ENCODE data around the gene ARR3. TPM values are rescaled to one million over a fixed set of nuclear protein-coding genes. Genes with fewer than 3 reads are reported as not detected.

Gene ARR3
- total RNA-seq, 3 donors from 2014 or later, result 0.60 to 1.2 TPM; not detected in 1

DNA sequence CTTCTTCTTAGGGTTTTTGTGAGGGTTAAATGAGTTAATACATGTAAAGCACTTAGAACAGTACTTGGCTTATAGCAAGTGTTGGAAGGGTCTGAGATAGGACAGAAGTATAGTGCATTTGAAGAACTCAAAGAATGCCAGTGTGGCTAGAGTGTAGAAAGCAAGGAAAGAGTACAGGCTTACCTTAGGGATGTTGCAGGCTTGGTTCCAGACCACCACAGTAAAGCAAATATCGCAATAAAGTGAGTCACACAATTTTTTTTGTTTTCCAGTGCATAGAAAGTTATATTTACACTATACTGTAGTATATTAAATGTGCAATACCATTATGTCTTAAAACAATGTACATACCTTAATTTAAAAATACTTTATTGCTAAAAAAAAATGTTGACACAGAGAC lies 63.0 kb downstream of the ARR3 start:
- Histone ChIP-seq H3K9me3 (no peaks in the 10 kb centered on the region), H3K4me3 (no peak overlapping the region), H3K4me1 (ENCODE audit: low read depth) (no peaks in the 10 kb centered on the region), H3K36me3 (ENCODE audit: low read depth) (no peaks in the 10 kb centered on the region)
- TF ChIP-seq, protein P1, sequence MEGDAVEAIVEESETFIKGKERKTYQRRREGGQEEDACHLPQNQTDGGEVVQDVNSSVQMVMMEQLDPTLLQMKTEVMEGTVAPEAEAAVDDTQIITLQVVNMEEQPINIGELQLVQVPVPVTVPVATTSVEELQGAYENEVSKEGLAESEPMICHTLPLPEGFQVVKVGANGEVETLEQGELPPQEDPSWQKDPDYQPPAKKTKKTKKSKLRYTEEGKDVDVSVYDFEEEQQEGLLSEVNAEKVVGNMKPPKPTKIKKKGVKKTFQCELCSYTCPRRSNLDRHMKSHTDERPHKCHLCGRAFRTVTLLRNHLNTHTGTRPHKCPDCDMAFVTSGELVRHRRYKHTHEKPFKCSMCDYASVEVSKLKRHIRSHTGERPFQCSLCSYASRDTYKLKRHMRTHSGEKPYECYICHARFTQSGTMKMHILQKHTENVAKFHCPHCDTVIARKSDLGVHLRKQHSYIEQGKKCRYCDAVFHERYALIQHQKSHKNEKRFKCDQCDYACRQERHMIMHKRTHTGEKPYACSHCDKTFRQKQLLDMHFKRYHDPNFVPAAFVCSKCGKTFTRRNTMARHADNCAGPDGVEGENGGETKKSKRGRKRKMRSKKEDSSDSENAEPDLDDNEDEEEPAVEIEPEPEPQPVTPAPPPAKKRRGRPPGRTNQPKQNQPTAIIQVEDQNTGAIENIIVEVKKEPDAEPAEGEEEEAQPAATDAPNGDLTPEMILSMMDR (IDR thresholded peaks at IDR 0.05), result no peak
- ATAC-seq (no peak), DNase-seq (no peak)
- intact Hi-C loops (cut with DNase I, micrococcal nuclease), result no loop called here

Other genes with a start within 250 kb of the ARR3 start
- not detected for gene AWAT2, start 218.4 kb upstream of the ARR3 start, total RNA-seq
- not detected for gene OTUD6A, start 205.9 kb upstream of the ARR3 start, total RNA-seq
- 10 to 100 TPM; 51.8 to 78.4 (median 69.7) TPM for gene IGBP1, start 134.9 kb upstream of the ARR3 start, total RNA-seq
- not detected for gene DGAT2L6, start 90.9 kb upstream of the ARR3 start, total RNA-seq
- gene AWAT1, start 33.7 kb upstream of the ARR3 start, total RNA-seq, result not detected
- 1 to 10 TPM in 2 of 3 donors, under 1 TPM in 1; 0.79 to 5.7 (median 1.3) TPM for gene P2RY4, start 8.1 kb upstream of the ARR3 start, total RNA-seq
- gene RAB41, start 13.8 kb downstream of the ARR3 start, total RNA-seq, result under 1 TPM in 1 of 3 donors, not detected in 2; 0.29 TPM
- 10 to 100 TPM; 34.1 to 47.5 (median 43.9) TPM for gene PDZD11, start 21.6 kb downstream of the ARR3 start, total RNA-seq
- 10 to 100 TPM in 1 of 3 donors, 1 to 10 TPM in 2; 1.5 to 10.7 (median 3.1) TPM for gene KIF4A, start 21.8 kb downstream of the ARR3 start, total RNA-seq
- 10 to 100 TPM in 2 of 3 donors, 1 to 10 TPM in 1; 9.0 to 28.5 (median 25.9) TPM for gene GDPD2, start 155.0 kb downstream of the ARR3 start, total RNA-seq
- gene DLG3, start 176.5 kb downstream of the ARR3 start, total RNA-seq, result 10 to 100 TPM; 41.9 to 76.0 (median 72.8) TPM